Adrenal gland (tissue), 5 donors: ENCODE results near the gene EYS.

Experiments used
- POLR2A ChIP-seq, 2 donors: fragments of 450-650 bp; IDR thresholded peaks; one replicate each; pipeline ENCODE4 v1.6.1; 2017; ENCODE audit warnings: antibody characterized with exemption in 2 of 2, mild to moderate bottlenecking in 2 of 2, moderate library complexity in 1 of 2
- TF ChIP-seq, protein P1 (sequence below), 6 experiments: fragments of 450-650 bp in 4 of 6; fragments of 200-600 bp in 2 of 6; sonication (generic) in 1 of 6; IDR thresholded peaks; 1 replicate in 5 of 6; 2 replicates in 1 of 6; pipeline versions ENCODE4 v1.5.1 to v1.8.0; 2016 to 2021; ENCODE audit warnings: antibody characterized with exemption in 6 of 6, mild to moderate bottlenecking in 2 of 6, moderate library complexity in 1 of 6
- donor health status: DM: no; HTN: no; CAD: no.

DNA sequence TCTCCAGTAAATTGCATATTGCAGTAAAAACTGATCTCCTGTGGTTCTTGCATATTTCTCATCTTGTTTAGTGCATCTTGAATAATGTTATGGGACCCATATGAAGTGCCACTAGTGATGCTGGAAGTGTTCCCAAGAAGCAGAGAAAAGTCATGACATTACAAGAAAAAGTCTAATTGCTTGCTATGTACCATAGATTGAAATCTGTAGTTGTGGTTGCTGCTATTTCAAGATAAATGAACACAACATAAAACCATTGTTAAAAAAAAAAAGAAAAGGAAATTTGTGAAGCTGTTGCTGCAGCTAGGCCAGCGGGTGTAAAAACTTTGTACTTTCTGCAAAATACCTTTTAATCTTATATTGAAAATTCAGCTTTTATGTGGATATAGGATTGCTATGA is 1767.0 kb downstream of the EYS start:
- TF ChIP-seq, protein P1, sequence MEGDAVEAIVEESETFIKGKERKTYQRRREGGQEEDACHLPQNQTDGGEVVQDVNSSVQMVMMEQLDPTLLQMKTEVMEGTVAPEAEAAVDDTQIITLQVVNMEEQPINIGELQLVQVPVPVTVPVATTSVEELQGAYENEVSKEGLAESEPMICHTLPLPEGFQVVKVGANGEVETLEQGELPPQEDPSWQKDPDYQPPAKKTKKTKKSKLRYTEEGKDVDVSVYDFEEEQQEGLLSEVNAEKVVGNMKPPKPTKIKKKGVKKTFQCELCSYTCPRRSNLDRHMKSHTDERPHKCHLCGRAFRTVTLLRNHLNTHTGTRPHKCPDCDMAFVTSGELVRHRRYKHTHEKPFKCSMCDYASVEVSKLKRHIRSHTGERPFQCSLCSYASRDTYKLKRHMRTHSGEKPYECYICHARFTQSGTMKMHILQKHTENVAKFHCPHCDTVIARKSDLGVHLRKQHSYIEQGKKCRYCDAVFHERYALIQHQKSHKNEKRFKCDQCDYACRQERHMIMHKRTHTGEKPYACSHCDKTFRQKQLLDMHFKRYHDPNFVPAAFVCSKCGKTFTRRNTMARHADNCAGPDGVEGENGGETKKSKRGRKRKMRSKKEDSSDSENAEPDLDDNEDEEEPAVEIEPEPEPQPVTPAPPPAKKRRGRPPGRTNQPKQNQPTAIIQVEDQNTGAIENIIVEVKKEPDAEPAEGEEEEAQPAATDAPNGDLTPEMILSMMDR (IDR thresholded peaks at IDR 0.05) = no peak
- TF ChIP-seq POLR2A (IDR thresholded peaks at IDR 0.05) = no peak
